Measurements from ENCODE around the gene ACSF3. TPM values are rescaled to one million over a fixed set of nuclear protein-coding genes. Genes with fewer than 3 reads are reported as not detected.

Gene ACSF3
- total RNA-seq, 1 experiment from 2014 or later, result 33.5 TPM

DNA sequence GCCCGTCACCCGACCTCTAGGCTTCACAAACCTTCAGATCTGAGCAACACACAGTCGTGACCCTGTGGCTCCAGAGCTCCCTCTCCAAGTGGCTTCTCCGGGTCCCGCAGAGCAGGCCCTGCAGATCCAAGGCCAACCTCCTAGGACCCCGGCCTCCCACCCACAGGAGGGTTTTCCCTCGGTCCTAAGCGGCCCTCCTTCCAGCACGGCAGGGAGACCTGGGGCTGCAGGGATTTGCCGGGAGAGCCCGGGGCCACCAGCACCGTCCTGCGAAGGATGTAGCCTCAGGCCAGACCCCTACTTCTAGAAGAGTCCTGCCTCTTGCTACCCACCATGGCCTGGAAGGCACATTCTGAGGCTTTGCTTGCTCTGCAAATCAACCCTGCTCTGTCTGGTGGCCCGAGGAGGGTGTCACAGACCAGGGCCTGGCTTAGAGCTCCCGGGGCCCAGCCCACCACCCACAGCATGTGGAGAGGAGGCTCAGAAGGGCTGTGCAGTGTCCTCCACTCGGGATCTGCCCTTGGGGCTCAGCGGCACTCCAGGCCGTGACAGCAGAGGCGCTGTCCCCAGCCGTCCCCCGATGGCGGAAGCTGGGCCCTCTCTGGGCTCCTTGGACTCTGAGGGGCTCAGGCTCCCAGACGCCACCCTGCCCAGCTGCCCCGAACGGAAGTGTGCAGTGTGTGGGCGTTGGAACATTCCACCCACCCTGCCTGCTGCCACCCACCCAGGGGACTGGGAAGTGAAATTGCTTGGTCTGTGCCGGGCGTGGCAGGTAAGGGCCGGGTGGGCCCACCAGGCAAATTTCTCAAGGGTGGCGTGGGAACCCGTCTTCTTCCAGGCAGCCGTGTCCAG lies 28.8 kb upstream of the ACSF3 start:
- no peak for ATAC-seq

DNA sequence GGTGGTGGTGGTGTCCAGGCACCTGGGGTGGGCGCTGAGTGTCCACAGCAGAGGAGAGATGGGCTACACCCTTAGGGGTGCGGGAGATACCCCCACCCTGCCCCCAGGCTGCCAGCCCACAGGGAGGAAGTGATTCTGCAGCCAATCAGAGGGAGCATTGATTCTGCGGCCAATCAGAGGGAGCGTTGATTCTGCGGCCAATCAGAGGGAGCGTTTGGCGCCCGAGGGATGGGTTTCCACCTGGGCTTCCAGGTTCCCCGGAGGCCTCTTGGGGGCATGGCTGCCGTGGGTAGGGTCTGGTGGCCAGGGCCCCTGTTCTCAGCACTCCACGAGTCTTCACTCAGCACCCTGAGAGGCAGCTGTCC lies 28.2 kb upstream of the ACSF3 start:
- no peaks in the 10 kb centered on the region for H3K9me2 ChIP-seq (replicated peaks; ENCODE audit: low read length)
- DNase-seq, result no peak
- TF ChIP-seq EZH2phosphoT487 (IDR thresholded peaks at IDR 0.05; ENCODE audit: borderline replicate concordance, low read length), result no peak
- TF ChIP-seq EZH2 (IDR thresholded peaks at IDR 0.05; ENCODE audit: low read length, unreplicated experiment), result no peak
- TF ChIP-seq, protein P1, sequence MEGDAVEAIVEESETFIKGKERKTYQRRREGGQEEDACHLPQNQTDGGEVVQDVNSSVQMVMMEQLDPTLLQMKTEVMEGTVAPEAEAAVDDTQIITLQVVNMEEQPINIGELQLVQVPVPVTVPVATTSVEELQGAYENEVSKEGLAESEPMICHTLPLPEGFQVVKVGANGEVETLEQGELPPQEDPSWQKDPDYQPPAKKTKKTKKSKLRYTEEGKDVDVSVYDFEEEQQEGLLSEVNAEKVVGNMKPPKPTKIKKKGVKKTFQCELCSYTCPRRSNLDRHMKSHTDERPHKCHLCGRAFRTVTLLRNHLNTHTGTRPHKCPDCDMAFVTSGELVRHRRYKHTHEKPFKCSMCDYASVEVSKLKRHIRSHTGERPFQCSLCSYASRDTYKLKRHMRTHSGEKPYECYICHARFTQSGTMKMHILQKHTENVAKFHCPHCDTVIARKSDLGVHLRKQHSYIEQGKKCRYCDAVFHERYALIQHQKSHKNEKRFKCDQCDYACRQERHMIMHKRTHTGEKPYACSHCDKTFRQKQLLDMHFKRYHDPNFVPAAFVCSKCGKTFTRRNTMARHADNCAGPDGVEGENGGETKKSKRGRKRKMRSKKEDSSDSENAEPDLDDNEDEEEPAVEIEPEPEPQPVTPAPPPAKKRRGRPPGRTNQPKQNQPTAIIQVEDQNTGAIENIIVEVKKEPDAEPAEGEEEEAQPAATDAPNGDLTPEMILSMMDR (conservative IDR thresholded peaks at IDR 0.05; ENCODE audit: low read depth, low read length), result no peak
- no peaks in the 10 kb centered on the region for H3K4me1 ChIP-seq (ENCODE audit: insufficient read depth, low read length)
- ATAC-seq, result no peak
- POLR2A ChIA-PET (ENCODE audit: unreplicated experiment), result no interaction called here
- H3K4me2 ChIP-seq (ENCODE audit: low read length), result no peak overlapping the region
- intact Hi-C loops (cut with micrococcal nuclease), result no loop called here
- no peak overlapping the region for H2AFZ ChIP-seq (ENCODE audit: low read length)
- CTCF ChIA-PET, result no interaction called here
- no peak overlapping the region for H3K9ac ChIP-seq (ENCODE audit: low read length)
- no TSS peak for BruUV-seq (replicated peaks)
- H3K36me3 ChIP-seq (ENCODE audit: low read depth, low read length), result no peaks in the 10 kb centered on the region
- H3K9me3 ChIP-seq (ENCODE audit: low read length), result no peaks in the 10 kb centered on the region
- no peak overlapping the region for H3K4me3 ChIP-seq (ENCODE audit: low read length)
- peaks cover 20% of the 10 kb centered on the region for H3K27me3 ChIP-seq (ENCODE audit: low read length)
- no peaks in the 10 kb centered on the region for H4K20me1 ChIP-seq (ENCODE audit: low read length)
- H3K27ac ChIP-seq (ENCODE audit: low read length), result no peak overlapping the region
- H3K79me2 ChIP-seq (ENCODE audit: low read length), result no peaks in the 10 kb centered on the region
- no peaks in the 10 kb centered on the region for H3F3A ChIP-seq (ENCODE audit: low read length, unreplicated experiment)

More for the DNA sequence above, 28.8 kb upstream of the ACSF3 start:
- intact Hi-C loops (cut with micrococcal nuclease), result no loop called here
- H3K27me3 ChIP-seq (ENCODE audit: low read length), result peaks cover 20% of the 10 kb centered on the region
- H2AFZ ChIP-seq (ENCODE audit: low read length), result no peak overlapping the region
- no peaks in the 10 kb centered on the region for H4K20me1 ChIP-seq (ENCODE audit: low read length)
- ChIA-PET CTCF (no interaction called here), POLR2A (ENCODE audit: unreplicated experiment) (no interaction called here)
- no peaks in the 10 kb centered on the region for H3K9me2 ChIP-seq (replicated peaks; ENCODE audit: low read length)
- H3K4me3 ChIP-seq (ENCODE audit: low read length), result no peak overlapping the region
- no peak overlapping the region for H3K27ac ChIP-seq (ENCODE audit: low read length)
- TF ChIP-seq, protein P1 (conservative IDR thresholded peaks at IDR 0.05; ENCODE audit: low read depth, low read length), result no peak
- TF ChIP-seq EZH2 (IDR thresholded peaks at IDR 0.05; ENCODE audit: low read length, unreplicated experiment) (no peak), EZH2phosphoT487 (IDR thresholded peaks at IDR 0.05; ENCODE audit: borderline replicate concordance, low read length) (no peak)
- H3K79me2 ChIP-seq (ENCODE audit: low read length), result no peaks in the 10 kb centered on the region
- H3K9me3 ChIP-seq (ENCODE audit: low read length), result no peaks in the 10 kb centered on the region
- no peak overlapping the region for H3K9ac ChIP-seq (ENCODE audit: low read length)
- BruUV-seq (replicated peaks), result no TSS peak
- no peaks in the 10 kb centered on the region for H3K36me3 ChIP-seq (ENCODE audit: low read depth, low read length)
- no peak overlapping the region for H3K4me2 ChIP-seq (ENCODE audit: low read length)
- DNase-seq, result no peak
- H3F3A ChIP-seq (ENCODE audit: low read length, unreplicated experiment), result no peaks in the 10 kb centered on the region
- no peaks in the 10 kb centered on the region for H3K4me1 ChIP-seq (ENCODE audit: insufficient read depth, low read length)

DNA sequence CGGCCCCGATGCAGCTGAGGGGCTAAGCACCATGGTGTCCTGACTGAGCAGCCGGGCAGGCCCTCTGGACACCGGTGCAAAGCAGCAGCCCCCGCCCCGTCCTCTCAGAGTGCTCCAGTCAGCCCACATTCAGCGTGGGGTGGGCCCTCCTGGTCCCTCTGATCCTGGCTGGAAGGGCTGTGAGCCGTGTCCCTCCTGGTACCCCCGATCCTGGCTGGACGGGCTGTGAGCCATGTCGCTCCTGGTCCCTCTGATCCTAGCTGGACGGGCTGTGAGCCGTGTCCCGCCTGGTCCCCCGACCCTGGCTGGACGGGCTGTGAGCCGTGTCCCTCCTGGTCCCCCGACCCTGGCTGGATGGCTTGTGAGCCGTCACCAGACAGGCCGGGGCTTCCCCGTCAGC lies 26.9 kb upstream of the ACSF3 start:
- Histone ChIP-seq H3K4me2 (ENCODE audit: low read length) (no peak overlapping the region), H3K4me1 (ENCODE audit: insufficient read depth, low read length) (no peaks in the 10 kb centered on the region), H3K36me3 (ENCODE audit: low read depth, low read length) (no peaks in the 10 kb centered on the region), H2AFZ (ENCODE audit: low read length) (no peak overlapping the region), H3K9me3 (ENCODE audit: low read length) (no peaks in the 10 kb centered on the region), H3K9me2 (replicated peaks; ENCODE audit: low read length) (no peaks in the 10 kb centered on the region), H3K27ac (ENCODE audit: low read length) (no peak overlapping the region), H3K79me2 (ENCODE audit: low read length) (no peaks in the 10 kb centered on the region), H3K4me3 (ENCODE audit: low read length) (no peak overlapping the region), H3K27me3 (ENCODE audit: low read length) (peaks cover 28% of the 10 kb centered on the region), H3F3A (ENCODE audit: low read length, unreplicated experiment) (no peaks in the 10 kb centered on the region), H4K20me1 (ENCODE audit: low read length) (no peaks in the 10 kb centered on the region), H3K9ac (ENCODE audit: low read length) (no peak overlapping the region)
- ATAC-seq, result no peak
- ChIA-PET POLR2A (ENCODE audit: unreplicated experiment) (no interaction called here), CTCF (no interaction called here)
- no peak for DNase-seq
- BruUV-seq (replicated peaks), result no TSS peak
- TF ChIP-seq, protein P1 (conservative IDR thresholded peaks at IDR 0.05; ENCODE audit: low read depth, low read length), result no peak
- no peak for TF ChIP-seq EZH2 (IDR thresholded peaks at IDR 0.05; ENCODE audit: low read length, unreplicated experiment)
- TF ChIP-seq EZH2phosphoT487 (IDR thresholded peaks at IDR 0.05; ENCODE audit: borderline replicate concordance, low read length), result no peak
- intact Hi-C loops (cut with micrococcal nuclease), result no loop called here
